SKM-1 treated with dmso at 0.1 percent for 144 hours (cell line): ENCODE measurements around the gene CWC25.

Source experiments
- DNase-seq: peaks from one replicate; lab custom pipeline; 2025; ENCODE audit not compliant: unreplicated experiment; lab: John Stamatoyannopoulos, UW

Gene CWC25

GRCh38 chr17:38853292-38854219 lies 28.4 kb upstream of the CWC25 start, which contains the start of gene RPL23:
RPL23 (minus strand) TSS chr17:38853721; CDS start chr17:38853710, 11 bp downstream.
- peak; percentile 98 for DNase-seq

DNA sequence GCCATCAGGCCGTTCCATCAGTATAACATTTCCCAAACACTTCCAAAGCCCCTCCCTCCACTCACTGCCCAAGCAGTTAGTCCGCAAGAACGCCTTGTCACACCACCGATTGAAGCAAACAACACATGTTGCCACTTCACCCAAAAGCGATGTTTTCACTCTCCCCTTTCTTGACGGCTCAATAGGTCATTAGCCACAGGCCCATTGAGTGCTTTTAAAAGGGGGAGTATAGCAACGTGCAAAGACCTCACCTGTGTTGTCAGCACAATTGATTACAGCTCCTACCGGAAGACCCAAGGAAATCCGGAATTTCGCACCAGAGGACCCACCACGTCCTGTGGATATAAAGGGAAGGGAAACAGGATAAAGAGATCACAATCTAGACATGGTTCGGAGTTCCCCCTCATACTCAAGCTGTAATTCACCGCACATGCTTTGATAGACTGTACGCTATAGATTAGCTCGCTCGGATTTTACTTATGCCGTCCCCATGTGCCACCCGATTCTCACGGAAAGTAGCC lies 27.7 kb upstream of the CWC25 start:
- DNase-seq: no peak

DNA sequence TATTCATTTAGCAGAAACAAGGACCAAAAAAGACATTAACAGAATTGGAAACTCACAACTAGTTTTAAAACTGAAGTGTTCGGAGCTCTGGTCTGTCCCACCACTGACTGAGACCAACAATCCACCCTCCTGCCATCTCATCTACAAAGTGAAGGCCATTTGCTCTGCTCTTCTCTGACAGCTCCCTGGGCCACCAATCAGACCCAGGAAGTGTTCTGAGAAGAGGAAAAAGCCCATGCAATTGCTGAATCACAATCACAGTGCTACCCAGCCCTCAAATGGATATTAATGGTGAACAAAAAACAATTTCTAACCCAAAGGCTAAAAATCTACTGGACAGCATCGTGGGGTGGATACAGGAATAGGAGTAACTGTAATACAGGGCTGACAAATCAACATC lies 26.3 kb upstream of the CWC25 start:
- no peak for DNase-seq

GRCh38 chr17:38850374-38850773 lies 25.3 kb upstream of the CWC25 start:
- DNase-seq: no peak

DNA sequence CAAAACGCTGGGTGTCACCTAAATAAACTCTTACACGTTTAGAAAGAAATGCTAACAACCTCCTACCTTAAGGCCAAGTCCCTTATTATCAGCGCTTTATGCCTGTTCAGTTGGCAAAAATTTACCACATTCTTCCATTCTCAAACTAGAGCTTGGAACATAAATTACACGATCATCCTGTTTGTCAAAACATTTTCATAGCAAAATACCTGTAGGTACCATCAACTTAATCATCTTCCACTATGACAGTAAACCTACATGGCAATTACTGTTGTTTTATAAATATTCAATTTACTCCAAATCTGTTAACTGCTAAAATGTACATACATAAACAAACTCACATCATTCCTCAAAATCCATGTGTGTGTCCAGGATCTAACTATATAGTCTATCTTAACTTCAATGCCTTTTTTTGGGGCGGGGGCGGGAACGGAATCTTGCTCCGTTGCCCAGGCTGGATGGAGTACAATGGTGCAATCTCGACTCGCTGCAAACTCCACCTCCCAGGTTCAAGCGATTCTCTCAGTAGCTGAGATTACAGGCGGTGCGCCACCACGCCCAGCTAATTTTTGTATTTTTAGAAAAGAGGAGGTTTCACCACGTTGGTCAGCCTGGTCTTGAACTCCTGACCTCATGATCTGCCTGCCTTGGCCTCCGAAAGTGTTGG lies 24.0 kb upstream of the CWC25 start:
- no peak for DNase-seq

DNA sequence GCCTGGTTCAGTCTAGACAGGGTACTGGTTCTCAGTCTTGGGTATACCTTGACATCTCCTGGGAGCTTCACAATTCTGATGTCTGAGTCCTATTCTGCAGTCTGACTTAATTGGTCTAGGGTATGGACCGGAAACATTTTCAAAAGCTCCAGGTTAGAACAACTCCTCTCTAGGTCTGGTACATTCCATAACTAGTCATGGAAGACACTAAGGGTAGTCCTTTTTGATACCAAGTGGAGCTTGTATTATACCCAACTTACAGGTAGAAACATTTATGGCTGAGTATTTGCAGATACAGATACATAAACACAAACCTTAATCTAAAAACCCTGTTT lies 23.4 kb upstream of the CWC25 start:
- DNase-seq: no peak

DNA sequence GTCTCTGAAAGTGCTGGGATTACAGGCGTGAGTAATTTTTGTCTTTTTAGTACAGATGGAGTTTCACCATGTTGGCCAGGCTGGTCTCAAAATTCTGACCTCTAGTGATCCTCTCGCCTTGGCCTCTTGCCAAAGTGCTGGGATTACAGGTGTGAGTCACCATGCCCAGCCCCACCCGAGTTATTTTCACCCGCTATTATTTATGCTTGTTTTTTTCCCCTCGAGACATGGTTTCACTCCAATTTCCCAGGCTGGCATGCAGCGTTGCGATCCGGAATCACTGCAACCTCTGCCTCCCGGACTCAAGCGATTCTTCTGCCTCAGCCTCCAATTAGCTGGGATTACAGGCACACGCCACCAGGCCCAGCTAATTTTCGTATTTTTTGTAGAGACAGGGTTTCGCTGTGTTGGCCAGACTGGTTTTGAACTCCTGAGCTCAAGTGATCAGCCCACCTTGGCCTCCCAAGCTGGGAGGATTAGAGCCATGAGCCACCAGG lies 19.2 kb upstream of the CWC25 start:
- no peak for DNase-seq

DNA sequence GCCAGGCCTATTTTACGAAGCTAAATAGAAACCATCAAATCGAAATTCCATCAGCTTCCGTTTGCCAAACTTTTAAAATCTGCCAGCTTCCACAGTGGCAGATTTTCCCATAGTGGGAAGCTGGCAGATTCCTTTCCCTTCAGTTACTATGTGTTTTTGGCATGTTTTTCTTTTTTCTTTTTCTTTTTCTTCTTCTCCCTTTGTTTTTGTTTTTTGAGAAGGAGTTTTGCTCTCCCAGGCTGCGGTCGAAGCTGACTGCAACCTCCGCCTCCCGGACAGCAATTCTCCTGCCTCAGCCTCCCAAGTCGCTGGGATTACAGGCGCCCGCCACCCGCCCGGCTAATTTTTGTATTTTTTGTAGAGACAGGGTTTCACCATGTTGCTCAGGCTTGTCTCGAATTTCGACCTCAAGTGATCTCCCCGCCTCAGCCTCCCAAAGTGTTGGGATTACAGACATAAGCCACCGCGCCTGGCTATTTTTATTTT lies 684 bp upstream of the CWC25 start:
- DNase-seq: no peak

- DNase-seq: no peak
Observed at GRCh38 chr17:38815576-38816193, 9.4 kb downstream of the CWC25 start.

DNA sequence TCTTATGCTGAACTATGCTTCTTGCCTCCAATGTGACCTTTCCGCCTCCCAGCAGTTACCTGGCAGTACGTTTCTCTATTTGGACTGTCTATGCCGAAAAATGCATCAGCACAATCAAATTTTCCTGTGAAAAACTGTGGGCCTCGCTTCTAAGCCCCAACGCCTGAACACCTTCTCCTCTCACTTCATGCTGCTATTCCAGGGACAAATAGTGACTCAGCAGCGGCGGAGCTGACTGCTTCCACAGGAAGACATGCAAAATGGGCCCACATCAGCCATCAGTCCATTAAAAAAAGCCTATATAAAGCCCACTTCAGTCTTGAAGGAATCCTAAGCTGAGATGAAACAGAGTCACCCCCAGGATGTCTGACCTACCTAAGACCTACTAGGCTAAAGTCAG lies 15.3 kb downstream of the CWC25 start:
- no peak for DNase-seq

DNA sequence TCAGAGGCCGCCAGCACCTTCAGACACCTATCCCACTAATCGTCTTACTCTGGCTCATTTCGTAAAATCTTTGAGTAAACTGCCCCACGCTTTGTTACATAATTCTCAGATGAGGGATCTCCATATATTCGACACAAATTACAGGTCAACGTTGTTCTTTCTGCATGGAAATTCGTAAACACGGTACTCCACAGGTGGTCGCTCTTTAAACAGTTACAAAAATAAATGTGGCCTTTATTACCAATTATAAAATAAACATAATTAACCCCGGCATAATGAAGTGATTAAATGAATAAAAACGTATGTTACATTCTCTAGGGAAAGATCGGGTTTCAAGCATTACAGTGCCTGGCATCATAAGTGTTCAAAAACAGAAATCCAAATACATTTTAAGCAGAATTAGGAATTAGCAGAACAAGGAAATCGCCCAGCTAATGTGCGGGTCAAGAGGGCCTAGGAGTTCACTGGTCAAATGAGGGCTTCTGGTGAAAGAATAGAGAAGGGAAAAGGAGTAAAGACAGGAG lies 24.8 kb downstream of the CWC25 start:
- no peak for DNase-seq

- peak; percentile 97 for DNase-seq
Observed at GRCh38 chr17:38799501-38800236, 25.5 kb downstream of the CWC25 start, which contains the start of gene PIP4K2B. PIP4K2B (minus strand) TSS chr17:38799556; CDS start chr17:38799424, 132 bp downstream.

DNA sequence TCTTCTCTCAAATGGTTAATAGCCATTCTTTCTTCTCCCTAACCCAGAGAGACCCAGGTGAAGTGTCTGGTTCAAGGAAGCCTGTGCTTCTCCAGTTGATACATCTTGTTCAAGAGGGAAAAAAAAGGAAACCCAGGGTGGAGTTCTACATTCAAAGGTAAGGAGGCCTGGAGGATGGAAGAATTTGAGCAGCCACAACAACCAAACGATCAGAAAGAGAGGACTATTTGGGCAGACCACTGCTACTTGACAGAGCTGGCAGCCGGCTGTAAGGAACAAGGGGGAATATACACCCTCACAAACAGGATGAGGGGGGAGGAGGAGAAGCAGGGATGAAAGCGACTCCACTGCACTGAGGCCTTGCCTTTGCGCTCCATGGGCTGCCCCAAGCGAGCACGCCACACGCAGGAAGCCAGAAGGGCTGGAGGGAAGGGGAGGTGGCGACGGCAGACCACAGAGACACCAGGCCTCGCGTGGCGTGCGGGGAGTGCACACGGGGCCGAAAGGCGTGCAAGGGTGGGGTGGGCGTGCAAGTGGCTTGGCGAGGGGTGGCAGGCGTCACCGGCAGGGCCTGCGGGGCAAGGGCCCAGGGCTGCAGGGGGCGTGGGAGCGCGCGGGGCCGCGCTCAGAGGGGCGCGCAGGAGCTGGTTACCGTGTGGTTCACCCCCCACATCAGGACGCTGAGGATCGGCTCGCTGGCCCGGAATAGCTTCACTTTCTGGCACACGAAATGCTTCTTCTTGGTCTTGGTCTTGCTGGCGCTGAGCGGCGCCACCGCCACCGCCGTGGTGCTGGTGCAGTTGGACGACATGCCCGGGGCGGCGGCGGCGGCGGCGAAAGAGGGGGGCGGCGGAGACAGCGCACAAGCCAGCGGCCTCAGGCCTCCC lies 26.3 kb downstream of the CWC25 start:
- DNase-seq: peak; percentile 59

- no peak for DNase-seq
Observed at GRCh38 chr17:38797828-38798227, 27.3 kb downstream of the CWC25 start.

DNA sequence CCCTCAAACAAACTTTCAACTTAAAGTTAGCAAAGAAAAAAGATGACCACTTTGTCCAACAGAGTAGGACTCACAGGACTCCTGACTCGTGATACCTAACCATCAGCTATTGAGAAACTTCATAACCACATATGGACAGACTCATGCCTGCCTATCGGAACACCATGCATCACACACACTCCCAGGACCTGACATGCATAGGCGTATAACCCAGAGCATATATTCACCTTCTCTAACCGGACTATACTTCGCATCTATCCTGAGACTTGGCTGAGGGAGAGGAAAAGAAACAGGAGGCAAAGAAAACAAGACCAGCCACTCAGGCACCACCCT lies 28.0 kb downstream of the CWC25 start:
- DNase-seq: no peak

- DNase-seq: no peak
Observed at GRCh38 chr17:38796451-38797157, 28.5 kb downstream of the CWC25 start.

GRCh38 chr17:38794221-38794620 lies 30.9 kb downstream of the CWC25 start:
- DNase-seq: no peak

GRCh38 chr17:38791162-38791561 lies 34.0 kb downstream of the CWC25 start:
- no peak for DNase-seq
